ENCODE results near the gene KRTAP25-1. TPM values are rescaled to one million over a fixed set of nuclear protein-coding genes. Genes with fewer than 3 reads are reported as not detected.

KRTAP25-1 gene
- polyA plus RNA-seq, 3 donors, result not detected

DNA sequence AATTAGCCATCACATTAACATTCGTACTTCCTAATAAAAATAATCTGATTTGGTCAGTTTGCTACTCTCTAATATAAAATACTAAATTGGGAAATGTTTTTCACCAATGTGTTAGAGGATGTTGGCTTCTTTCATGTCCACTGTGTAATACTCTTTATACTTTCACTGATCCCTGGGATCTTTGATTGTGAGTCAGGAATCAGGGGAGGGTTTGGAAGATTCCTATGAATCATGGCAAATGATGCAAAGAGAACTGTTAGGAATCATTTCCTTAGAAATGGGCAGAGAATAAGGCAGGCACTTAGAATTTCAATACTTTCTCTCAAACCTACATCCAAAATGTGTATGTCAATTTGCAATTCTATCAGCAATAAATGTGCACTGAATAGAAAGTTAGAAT is 37.5 kb downstream of the KRTAP25-1 start:
- DNase-seq (ENCODE audit: low read depth in 3 of 3, low spot score in 2 of 3), result no peak

DNA sequence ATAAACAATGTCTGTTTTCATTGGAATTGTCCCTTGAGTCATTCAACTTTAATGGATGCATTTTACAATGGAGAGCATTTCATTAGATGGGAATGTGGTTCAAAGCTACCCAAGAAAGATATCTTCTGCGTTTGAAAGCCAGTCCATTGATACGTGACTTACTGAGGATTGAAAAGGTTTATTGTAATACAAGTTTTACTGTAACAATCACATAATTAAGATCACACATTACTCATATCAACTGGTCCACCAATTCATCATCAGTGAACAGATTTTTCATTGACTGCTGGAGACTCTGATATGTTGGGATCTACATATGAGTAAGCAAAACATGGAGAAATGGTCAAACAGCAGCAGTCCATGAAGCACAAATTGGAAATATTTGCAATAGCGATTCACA is 39.4 kb downstream of the KRTAP25-1 start:
- DNase-seq (ENCODE audit: low read depth in 3 of 3, low spot score in 2 of 3), result no peak

DNA sequence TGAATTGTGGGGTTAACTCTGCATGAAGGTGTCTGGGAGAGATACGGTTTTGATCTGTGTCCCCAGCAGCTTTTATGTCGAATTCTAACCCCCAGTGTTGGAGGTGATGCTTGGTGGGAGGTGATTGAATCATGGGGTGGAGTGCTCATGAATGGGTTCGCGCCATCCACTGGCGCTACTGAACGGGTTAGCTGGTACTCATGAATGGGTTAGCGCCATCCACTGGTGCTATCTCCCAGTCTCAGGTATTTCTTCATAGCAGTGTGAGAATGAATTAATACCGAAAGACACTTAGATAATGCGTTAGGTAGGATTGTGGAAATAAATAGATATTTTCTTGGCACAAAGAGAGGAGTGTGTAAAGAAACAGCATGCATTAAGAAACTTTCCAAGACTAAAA is 40.5 kb downstream of the KRTAP25-1 start:
- no peak for DNase-seq (ENCODE audit: low read depth in 3 of 3, low spot score in 2 of 3)

DNA sequence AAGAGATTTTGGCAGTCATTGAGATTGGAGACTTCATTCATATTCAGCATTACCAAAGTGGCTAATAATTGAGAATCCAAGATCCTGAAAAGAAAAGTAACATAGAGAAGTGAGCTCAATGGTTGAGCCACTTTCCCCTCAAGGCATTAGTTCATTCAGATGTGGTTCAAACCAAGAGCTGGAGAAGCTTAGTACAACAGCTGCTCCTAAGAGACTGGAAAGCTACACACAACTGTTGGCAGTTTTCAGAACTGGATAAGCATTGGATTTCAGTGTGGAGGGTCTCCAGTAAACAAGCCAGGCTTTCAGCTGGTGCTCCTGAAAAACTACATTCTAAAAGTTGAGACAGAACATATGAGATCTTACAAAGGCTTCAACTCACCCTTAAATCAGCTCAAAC is 44.3 kb downstream of the KRTAP25-1 start:
- no peak for DNase-seq (ENCODE audit: low read depth in 3 of 3, low spot score in 2 of 3)

DNA sequence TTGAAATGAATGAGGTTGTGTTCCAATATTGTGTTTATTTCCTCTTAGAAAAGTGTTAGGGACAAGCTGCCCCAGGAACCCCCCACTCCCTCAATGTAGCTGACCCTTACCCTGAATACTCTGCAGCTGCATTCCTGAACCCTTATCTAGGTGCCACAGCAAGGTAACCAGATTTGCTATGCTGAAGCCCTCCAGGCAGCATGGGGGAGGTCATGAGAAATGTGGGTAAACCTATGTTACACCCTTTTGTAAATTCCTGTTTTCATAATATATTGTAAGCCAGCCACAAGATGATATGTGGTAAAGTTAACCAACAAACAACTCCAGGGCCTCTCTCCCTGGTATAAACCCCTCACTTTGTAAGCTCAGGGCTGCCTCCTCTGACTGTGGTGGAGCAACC is 45.6 kb downstream of the KRTAP25-1 start:
- no peak for DNase-seq (ENCODE audit: low read depth in 3 of 3, low spot score in 2 of 3)

DNA sequence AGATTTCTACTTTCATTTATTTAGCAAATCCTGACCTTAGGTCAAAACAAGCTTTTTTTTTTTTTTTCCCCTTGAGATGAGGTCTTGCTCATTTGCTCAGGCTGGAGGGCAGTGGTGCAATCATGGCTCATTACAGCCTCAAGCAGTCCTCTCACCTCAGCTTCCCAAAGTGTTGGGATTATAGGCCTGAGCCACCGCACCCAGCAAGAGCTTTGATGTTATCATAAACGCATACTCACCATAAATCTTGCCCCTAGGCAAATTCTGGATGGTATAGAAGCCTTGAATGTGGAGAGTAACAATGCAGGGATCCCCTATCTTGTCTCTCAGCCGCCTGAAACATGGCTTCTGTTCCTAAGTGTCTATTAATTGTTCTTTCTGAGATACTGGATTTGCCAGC is 48.7 kb downstream of the KRTAP25-1 start:
- DNase-seq (ENCODE audit: low read depth in 3 of 3, low spot score in 2 of 3), result no peak

Other genes with a start within 250 kb of the KRTAP25-1 start
- not detected for gene CLDN17, start 122.7 kb downstream of the KRTAP25-1 start, polyA plus RNA-seq (ENCODE audit: insufficient read length in 3 of 3)
- gene CLDN8, start 73.4 kb downstream of the KRTAP25-1 start, polyA plus RNA-seq (ENCODE audit: insufficient read length in 3 of 3), result 10 to 100 TPM; 68.9 to 77.4 (median 75.7) TPM
- gene KRTAP24-1, start 6.6 kb downstream of the KRTAP25-1 start, polyA plus RNA-seq (ENCODE audit: insufficient read length in 3 of 3), result not detected
- gene KRTAP26-1, start 30.8 kb upstream of the KRTAP25-1 start, polyA plus RNA-seq (ENCODE audit: insufficient read length in 3 of 3), result not detected
- not detected for gene KRTAP27-1, start 48.2 kb upstream of the KRTAP25-1 start, polyA plus RNA-seq (ENCODE audit: insufficient read length in 3 of 3)
- not detected for gene KRTAP23-1, start 59.1 kb upstream of the KRTAP25-1 start, polyA plus RNA-seq (ENCODE audit: insufficient read length in 3 of 3)
- gene KRTAP13-2, start 82.8 kb upstream of the KRTAP25-1 start, polyA plus RNA-seq (ENCODE audit: insufficient read length in 3 of 3), result not detected
- not detected for gene KRTAP13-1, start 106.5 kb upstream of the KRTAP25-1 start, polyA plus RNA-seq (ENCODE audit: insufficient read length in 3 of 3)
- not detected for gene KRTAP13-3, start 136.4 kb upstream of the KRTAP25-1 start, polyA plus RNA-seq (ENCODE audit: insufficient read length in 3 of 3)
- not detected for gene KRTAP13-4, start 140.7 kb upstream of the KRTAP25-1 start, polyA plus RNA-seq (ENCODE audit: insufficient read length in 3 of 3)
- gene KRTAP15-1, start 150.8 kb upstream of the KRTAP25-1 start, polyA plus RNA-seq (ENCODE audit: insufficient read length in 3 of 3), result not detected
- not detected for gene KRTAP19-1, start 190.9 kb upstream of the KRTAP25-1 start, polyA plus RNA-seq (ENCODE audit: insufficient read length in 3 of 3)
- gene KRTAP19-2, start 197.9 kb upstream of the KRTAP25-1 start, polyA plus RNA-seq (ENCODE audit: insufficient read length in 3 of 3), result not detected
- not detected for gene KRTAP19-3, start 202.5 kb upstream of the KRTAP25-1 start, polyA plus RNA-seq (ENCODE audit: insufficient read length in 3 of 3)
- gene KRTAP19-4, start 207.7 kb upstream of the KRTAP25-1 start, polyA plus RNA-seq (ENCODE audit: insufficient read length in 3 of 3), result not detected
- gene KRTAP19-5, start 212.6 kb upstream of the KRTAP25-1 start, polyA plus RNA-seq (ENCODE audit: insufficient read length in 3 of 3), result not detected

All from right renal cortex interstitium (tissue), 3 donors.